Upper lobe of right lung (tissue), 1 donor: ENCODE data around the gene PLA2G2A. TPM values are rescaled to one million over a fixed set of nuclear protein-coding genes. Genes with fewer than 3 reads are reported as not detected.

Source experiments
- ATAC-seq: fragments of 200-7000 bp; cut with Tn5 transposase; one replicate; pipeline ENCODE4 v1.9.1; 2020; ENCODE audit warnings: mild to moderate bottlenecking, moderate library complexity
- DNase-seq: peaks from one replicate; pipeline ENCODE4 v3.0.0-alpha.2; 2020
- H3K27ac ChIP-seq: fragments of 200-600 bp; one replicate; pipeline ENCODE4 v1.8.0; 2022
- H3K27me3 ChIP-seq: fragments of 200-600 bp; one replicate; pipeline ENCODE4 v1.8.0; 2022; ENCODE audit warnings: mild to moderate bottlenecking
- H3K36me3 ChIP-seq: fragments of 200-600 bp; one replicate; pipeline ENCODE4 v1.8.0; 2022
- H3K4me1 ChIP-seq: fragments of 200-600 bp; one replicate; pipeline ENCODE4 v1.8.0; 2022
- H3K4me3 ChIP-seq: fragments of 200-600 bp; one replicate; pipeline ENCODE4 v1.8.0; 2022; ENCODE audit warnings: mild to moderate bottlenecking
- H3K9me3 ChIP-seq: fragments of 200-600 bp; one replicate; pipeline ENCODE4 v1.8.0; 2022
- intact Hi-C: fragments of 100-400 bp; cut with DNase I; formaldehyde crosslinking; loops from one replicate; pipeline ENCODE4 v1.11.0; 2022
- total RNA-seq: library from RNA; stranded (reverse); fragmentation: NEBNext Ultra II Directional; extraction: Animal tissue kit (Norgen Biotek cat#: 25700); gene quantifications from one replicate; pipeline ENCODE4 v1.2.1, GENCODE V29; 2021
- TF ChIP-seq, protein P1 (sequence below): fragments of 200-600 bp; IDR thresholded peaks from one replicate; pipeline ENCODE4 v1.8.0; 2022; ENCODE audit warnings: antibody characterized with exemption
- donor health status: DM: no; HTN: yes; CAD: no; lungs with severe emphysema.

The PLA2G2A gene
- total RNA-seq, 1 donor from 2014 or later = 19.7 TPM

DNA sequence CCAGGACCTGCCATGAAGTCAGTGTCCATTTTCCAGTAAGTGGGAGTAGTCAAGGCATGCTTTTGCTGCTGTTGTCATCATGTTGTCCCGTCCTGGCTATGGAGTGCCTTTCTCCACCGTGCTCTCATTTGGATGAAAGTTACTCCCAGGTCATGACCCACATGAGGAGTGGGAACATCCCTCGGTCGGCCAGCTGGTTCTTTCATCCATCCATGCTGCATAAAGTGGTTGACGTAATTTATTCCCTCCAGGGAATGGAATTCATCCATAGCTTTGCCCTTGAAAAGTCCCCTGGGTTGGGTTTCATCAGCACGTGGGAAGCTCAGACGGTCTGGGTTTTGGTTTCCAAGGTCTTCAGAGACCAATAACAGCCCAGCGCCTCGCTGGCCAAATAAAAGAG, 11.6 kb downstream of the PLA2G2A start:
- Histone ChIP-seq H3K4me1 (no peaks in the 10 kb centered on the region), H3K27me3 (peaks cover 10% of the 10 kb centered on the region), H3K9me3 (no peaks in the 10 kb centered on the region), H3K27ac (no peak overlapping the region), H3K36me3 (no peaks in the 10 kb centered on the region), H3K4me3 (no peak overlapping the region)
- intact Hi-C loops = no loop called here
- ATAC-seq (no peak), DNase-seq (no peak)
- TF ChIP-seq, protein P1, sequence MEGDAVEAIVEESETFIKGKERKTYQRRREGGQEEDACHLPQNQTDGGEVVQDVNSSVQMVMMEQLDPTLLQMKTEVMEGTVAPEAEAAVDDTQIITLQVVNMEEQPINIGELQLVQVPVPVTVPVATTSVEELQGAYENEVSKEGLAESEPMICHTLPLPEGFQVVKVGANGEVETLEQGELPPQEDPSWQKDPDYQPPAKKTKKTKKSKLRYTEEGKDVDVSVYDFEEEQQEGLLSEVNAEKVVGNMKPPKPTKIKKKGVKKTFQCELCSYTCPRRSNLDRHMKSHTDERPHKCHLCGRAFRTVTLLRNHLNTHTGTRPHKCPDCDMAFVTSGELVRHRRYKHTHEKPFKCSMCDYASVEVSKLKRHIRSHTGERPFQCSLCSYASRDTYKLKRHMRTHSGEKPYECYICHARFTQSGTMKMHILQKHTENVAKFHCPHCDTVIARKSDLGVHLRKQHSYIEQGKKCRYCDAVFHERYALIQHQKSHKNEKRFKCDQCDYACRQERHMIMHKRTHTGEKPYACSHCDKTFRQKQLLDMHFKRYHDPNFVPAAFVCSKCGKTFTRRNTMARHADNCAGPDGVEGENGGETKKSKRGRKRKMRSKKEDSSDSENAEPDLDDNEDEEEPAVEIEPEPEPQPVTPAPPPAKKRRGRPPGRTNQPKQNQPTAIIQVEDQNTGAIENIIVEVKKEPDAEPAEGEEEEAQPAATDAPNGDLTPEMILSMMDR = no peak

DNA sequence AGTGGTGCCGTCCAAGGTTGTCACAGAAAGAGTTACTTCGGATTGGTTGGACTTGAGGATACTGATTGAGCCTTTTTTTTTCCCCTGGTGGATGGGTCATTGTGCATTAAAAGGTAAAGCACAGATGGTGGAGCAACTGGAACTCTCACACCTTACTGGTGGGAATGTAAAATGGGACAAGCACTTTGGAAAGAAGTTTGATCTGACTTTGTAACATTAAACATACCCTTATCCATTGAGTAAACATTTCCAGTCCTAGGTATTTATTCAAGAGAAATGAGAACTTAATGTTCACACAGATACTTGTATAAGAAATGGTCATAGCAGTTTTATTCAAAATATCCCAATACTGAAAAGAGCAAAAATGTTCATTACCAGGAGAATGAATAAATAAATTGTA, 14.9 kb downstream of the PLA2G2A start:
- intact Hi-C loops = no loop called here
- no peaks in the 10 kb centered on the region for H3K27me3 ChIP-seq
- H3K36me3 ChIP-seq = no peaks in the 10 kb centered on the region
- ATAC-seq (no peak), DNase-seq (no peak)
- no peak overlapping the region for H3K4me3 ChIP-seq
- no peak overlapping the region for H3K27ac ChIP-seq
- H3K9me3 ChIP-seq = no peaks in the 10 kb centered on the region
- H3K4me1 ChIP-seq = no peaks in the 10 kb centered on the region
- TF ChIP-seq, protein P1 = no peak

DNA sequence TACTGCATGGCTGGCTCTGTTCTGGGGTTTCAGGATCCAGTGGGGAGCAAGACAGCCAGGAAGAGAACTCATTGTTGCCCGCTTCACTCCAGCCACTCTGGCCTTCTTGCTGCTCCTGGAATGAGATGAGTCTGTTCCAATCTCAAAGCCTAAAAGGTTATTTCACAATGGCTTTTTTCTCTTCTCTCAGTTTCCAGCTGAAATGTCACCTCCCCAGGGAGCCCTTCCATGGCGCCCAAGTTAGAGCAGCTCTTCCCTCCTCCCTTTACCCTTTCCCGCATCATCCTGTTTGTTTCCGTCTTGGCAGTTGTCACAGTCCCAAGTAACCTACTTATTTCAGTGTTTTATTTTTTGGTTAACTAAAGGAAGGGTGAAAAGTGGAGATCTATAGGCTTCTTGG, 15.8 kb downstream of the PLA2G2A start:
- Histone ChIP-seq H3K4me1 (no peaks in the 10 kb centered on the region), H3K27ac (no peak overlapping the region), H3K9me3 (no peaks in the 10 kb centered on the region), H3K27me3 (no peaks in the 10 kb centered on the region), H3K4me3 (no peak overlapping the region), H3K36me3 (no peaks in the 10 kb centered on the region)
- ATAC-seq (no peak), DNase-seq (no peak)
- TF ChIP-seq, protein P1 = no peak
- intact Hi-C loops = no loop called here

DNA sequence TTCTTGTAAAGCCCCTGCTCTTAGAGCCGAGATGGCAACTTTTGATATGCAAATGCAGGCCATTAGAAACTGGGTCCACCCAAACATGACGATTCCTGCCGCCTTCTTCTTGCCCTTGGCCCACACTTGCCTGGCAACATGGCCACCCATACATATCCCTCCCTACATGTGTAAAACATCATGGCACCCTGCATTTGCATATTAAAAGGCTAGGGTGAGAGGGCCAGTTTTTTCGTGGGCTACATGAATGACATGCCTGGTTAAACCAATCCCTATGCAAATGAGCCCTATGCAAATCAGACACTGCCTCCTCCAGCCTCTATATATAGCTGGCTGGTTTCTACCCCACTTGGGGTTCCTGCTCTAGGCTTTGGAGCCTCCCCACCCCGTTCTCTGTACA, 18.8 kb downstream of the PLA2G2A start:
- no peak overlapping the region for H3K27ac ChIP-seq
- DNase-seq (no peak), ATAC-seq (no peak)
- H3K36me3 ChIP-seq = no peaks in the 10 kb centered on the region
- intact Hi-C loops = no loop called here
- no peak overlapping the region for H3K4me3 ChIP-seq
- H3K9me3 ChIP-seq = no peaks in the 10 kb centered on the region
- TF ChIP-seq, protein P1 = no peak
- no peaks in the 10 kb centered on the region for H3K4me1 ChIP-seq
- no peaks in the 10 kb centered on the region for H3K27me3 ChIP-seq

DNA sequence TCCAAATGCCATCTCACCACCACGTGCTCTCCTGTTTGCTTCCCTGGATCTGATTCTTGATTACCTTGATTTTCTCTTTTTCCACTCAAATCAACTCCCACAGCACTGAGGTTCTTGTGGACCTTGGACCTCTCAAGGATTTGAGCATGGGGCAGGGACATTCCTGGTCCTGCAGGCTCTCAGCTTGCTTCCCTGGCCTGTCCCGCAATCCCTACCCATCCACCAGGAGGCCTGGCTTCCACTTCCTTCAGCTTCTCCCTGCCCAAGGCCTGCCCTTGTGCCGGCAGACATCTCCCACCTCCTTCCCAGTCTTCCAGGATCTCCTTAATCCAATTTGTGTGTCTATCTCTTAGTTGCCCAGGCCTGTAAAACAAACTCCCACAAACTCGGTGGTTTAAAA, 21.6 kb downstream of the PLA2G2A start:
- ATAC-seq = no peak

More for the DNA sequence above, 21.6 kb downstream of the PLA2G2A start:
- H3K27ac ChIP-seq = no peak overlapping the region
- H3K4me3 ChIP-seq = no peak overlapping the region
- H3K9me3 ChIP-seq = no peaks in the 10 kb centered on the region
- DNase-seq = no peak
- H3K36me3 ChIP-seq = no peaks in the 10 kb centered on the region
- H3K4me1 ChIP-seq = no peaks in the 10 kb centered on the region
- no peaks in the 10 kb centered on the region for H3K27me3 ChIP-seq
- intact Hi-C loops = no loop called here
- TF ChIP-seq, protein P1 = no peak
